BLaER1 (cell line): ENCODE measurements around the gene GNS.

Source experiments
- H3K27ac ChIP-seq: shearing (Covaris generic); formaldehyde crosslinking; 2 replicates; pipeline ENCODE4 v1.8.1; 2022
- H3K27me3 ChIP-seq: shearing (Covaris generic); formaldehyde crosslinking; 2 replicates; pipeline ENCODE4 v1.8.1; 2022
- H3K36me3 ChIP-seq: shearing (Covaris generic); formaldehyde crosslinking; 2 replicates; pipeline ENCODE4 v1.8.1; 2022
- H3K4me1 ChIP-seq: shearing (Covaris generic); formaldehyde crosslinking; 2 replicates; pipeline ENCODE4 v1.8.1; 2022
- H3K4me2 ChIP-seq: shearing (Covaris generic); formaldehyde crosslinking; 2 replicates; pipeline ENCODE4 v1.8.1; 2022
- H3K4me3 ChIP-seq: shearing (Covaris generic); formaldehyde crosslinking; 2 replicates; pipeline ENCODE4 v1.8.1; 2022
- H3K9ac ChIP-seq: shearing (Covaris generic); formaldehyde crosslinking; 2 replicates; pipeline ENCODE4 v1.8.1; 2022
- H3K9me3 ChIP-seq: shearing (Covaris generic); formaldehyde crosslinking; 2 replicates; pipeline ENCODE4 v1.8.1; 2022
- H4K20me1 ChIP-seq: shearing (Covaris generic); formaldehyde crosslinking; 2 replicates; pipeline ENCODE4 v1.8.1; 2022
- Cebpa-rat ChIP-seq: shearing (Covaris generic); IDR thresholded peaks from 2 replicates; pipeline ENCODE4 v1.8.1; 2022

GNS gene

DNA sequence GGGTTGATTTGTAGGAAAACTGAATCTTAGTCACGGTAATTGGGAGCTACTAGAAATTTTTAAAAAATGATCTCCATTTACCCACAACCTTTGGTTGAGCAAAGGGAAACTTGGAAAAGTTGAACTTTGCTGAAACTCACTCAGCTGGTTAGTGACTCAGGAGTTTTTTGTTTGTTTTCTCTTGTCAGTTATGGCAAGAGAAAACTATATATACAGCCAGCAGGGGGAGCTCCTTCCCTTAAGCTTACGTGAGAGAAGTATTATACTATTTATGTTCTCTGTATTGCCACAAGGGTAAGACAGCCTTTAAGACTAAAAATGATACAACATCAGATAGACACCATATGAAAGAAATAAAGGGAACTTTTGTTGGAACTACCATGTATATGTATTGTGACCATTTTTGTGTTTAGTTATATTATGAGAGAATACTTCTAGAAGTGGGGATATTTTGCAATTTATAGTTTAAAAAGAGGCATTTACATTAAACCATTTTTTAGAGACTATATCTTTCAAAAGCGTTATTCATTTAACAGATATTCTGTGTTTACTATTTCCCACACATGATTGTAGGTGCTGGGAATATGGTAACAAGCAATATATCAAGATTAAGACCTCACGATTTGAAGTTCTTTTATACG lies 37.1 kb upstream of the GNS start:
- Histone ChIP-seq H3K27me3 (no peaks in the 10 kb centered on the region), H3K4me3 (no peak overlapping the region), H3K9ac (no peak overlapping the region), H4K20me1 (no peaks in the 10 kb centered on the region), H3K36me3 (no peaks in the 10 kb centered on the region), H3K4me2 (no peak overlapping the region), H3K4me1 (no peaks in the 10 kb centered on the region), H3K9me3 (no peaks in the 10 kb centered on the region), H3K27ac (no peak overlapping the region)
- TF ChIP-seq Cebpa-rat, result no peak

DNA sequence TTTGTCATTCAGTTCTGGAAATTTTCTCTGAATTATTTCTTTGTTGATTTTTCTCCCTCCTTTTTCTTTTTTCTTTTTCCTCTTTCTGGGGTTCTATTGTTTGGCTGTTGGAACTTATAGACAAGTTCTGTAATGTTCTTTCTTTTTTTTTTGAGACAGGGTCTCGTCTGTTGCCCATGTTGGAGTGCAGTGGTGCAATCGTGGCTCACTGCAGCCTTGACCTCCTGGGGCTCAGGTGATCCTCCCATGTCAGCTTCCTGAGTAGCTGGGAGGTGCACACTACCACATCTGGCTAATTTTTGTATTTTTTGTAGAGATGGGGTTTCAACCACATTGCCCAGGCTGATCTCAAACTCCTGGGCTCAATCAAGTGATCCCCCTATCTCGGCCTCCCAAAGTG lies 35.1 kb upstream of the GNS start:
- Histone ChIP-seq H3K36me3 (no peaks in the 10 kb centered on the region), H3K9ac (no peak overlapping the region), H3K4me3 (no peak overlapping the region), H4K20me1 (no peaks in the 10 kb centered on the region), H3K27me3 (no peaks in the 10 kb centered on the region), H3K27ac (no peak overlapping the region), H3K9me3 (no peaks in the 10 kb centered on the region), H3K4me1 (no peaks in the 10 kb centered on the region), H3K4me2 (no peak overlapping the region)
- no peak for TF ChIP-seq Cebpa-rat

DNA sequence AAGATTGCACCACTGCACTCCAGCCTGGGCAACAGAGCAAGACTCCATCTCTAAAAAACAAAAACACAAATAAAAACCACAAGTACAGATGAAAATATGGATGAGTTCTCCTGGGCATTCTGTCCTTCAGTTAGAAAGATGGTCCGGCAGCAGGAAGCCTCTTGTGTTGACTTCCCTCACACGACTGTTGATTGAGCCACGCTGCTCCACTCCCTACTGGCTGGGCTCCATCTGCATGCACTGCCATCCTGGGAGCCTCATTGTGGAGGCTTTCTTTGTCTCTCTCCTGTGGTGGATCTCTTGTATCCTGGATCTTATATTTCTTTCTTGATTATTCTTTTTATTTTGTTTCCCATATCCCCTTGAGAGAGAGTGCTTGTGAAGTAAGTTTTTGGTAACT lies 34.4 kb upstream of the GNS start:
- Histone ChIP-seq H3K27ac (no peak overlapping the region), H3K9ac (no peak overlapping the region), H4K20me1 (no peaks in the 10 kb centered on the region), H3K36me3 (no peaks in the 10 kb centered on the region), H3K27me3 (no peaks in the 10 kb centered on the region), H3K4me3 (no peak overlapping the region), H3K4me1 (no peaks in the 10 kb centered on the region), H3K9me3 (no peaks in the 10 kb centered on the region), H3K4me2 (no peak overlapping the region)
- TF ChIP-seq Cebpa-rat, result no peak

DNA sequence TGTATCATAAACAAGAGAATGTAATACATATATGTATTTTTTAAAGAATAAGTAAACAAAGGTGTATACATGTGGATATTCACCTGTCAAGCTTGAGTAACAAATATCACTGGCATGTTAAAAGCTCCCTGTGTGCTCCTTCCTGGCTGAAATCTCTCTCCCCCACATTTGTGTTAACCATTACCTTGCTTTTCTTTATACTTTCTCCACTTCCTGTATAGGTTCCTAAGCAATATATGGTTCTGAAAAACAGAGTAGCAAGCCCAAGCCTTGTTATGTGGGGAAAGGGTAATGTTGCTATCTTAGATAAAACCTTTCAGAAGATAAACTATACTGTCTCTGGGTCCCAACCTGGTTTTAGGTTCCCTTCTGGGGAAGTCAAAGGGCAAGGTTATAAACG lies 32.9 kb upstream of the GNS start:
- no peak overlapping the region for H3K4me2 ChIP-seq
- no peaks in the 10 kb centered on the region for H3K36me3 ChIP-seq
- no peak for TF ChIP-seq Cebpa-rat
- no peak overlapping the region for H3K4me3 ChIP-seq
- no peaks in the 10 kb centered on the region for H4K20me1 ChIP-seq
- H3K9ac ChIP-seq, result no peak overlapping the region
- no peaks in the 10 kb centered on the region for H3K9me3 ChIP-seq
- H3K27ac ChIP-seq, result no peak overlapping the region
- H3K4me1 ChIP-seq, result no peaks in the 10 kb centered on the region
- no peaks in the 10 kb centered on the region for H3K27me3 ChIP-seq

DNA sequence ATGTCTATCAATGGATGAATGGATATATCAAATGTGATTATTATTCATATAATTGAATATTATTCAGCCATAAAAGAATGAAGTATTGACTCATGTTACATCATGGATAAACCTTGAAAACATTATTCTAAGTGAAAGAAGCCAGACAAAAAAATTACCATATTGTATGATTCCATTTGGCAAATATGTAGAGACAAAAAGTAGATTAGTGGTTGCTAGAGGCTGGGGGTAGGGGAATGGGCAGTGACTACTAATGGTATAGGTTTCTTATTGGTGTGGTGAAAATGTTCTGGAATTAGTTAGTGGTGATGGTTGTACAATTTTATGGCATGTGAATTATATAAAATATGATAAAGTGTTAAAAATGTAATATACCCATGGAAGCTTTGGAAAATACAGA lies 31.8 kb upstream of the GNS start:
- Histone ChIP-seq H3K9me3 (no peaks in the 10 kb centered on the region), H3K27me3 (no peaks in the 10 kb centered on the region)
- TF ChIP-seq Cebpa-rat, result no peak

DNA sequence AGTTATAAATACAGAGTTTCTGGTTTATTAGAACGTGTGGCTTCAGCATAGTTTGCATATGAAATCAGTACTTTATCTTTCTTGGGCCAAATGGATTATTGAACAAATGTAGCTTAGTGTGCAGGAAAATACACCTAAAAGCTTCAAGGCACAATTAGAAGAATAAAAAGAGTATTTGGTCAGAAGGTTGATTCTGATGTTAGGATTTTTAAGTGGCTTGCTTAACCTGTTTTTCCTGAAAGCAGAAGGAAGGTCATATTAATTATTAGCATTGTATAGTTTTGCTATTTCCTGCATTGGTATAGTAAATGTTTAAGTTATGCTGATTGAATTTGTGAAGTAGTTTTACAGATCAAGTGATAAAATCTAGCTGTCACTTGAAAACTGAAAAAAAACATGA lies 31.0 kb upstream of the GNS start:
- Histone ChIP-seq H4K20me1 (no peaks in the 10 kb centered on the region), H3K9me3 (no peaks in the 10 kb centered on the region), H3K4me3 (no peak overlapping the region), H3K4me2 (no peak overlapping the region), H3K27me3 (no peaks in the 10 kb centered on the region), H3K9ac (no peak overlapping the region), H3K4me1 (no peaks in the 10 kb centered on the region), H3K27ac (no peak overlapping the region), H3K36me3 (no peaks in the 10 kb centered on the region)
- TF ChIP-seq Cebpa-rat, result no peak

More for the DNA sequence above, 31.8 kb upstream of the GNS start:
- H3K27ac ChIP-seq, result no peak overlapping the region
- no peaks in the 10 kb centered on the region for H3K4me1 ChIP-seq
- H3K4me3 ChIP-seq, result no peak overlapping the region
- no peak overlapping the region for H3K9ac ChIP-seq
- H3K36me3 ChIP-seq, result no peaks in the 10 kb centered on the region
- no peaks in the 10 kb centered on the region for H4K20me1 ChIP-seq
- H3K4me2 ChIP-seq, result no peak overlapping the region

DNA sequence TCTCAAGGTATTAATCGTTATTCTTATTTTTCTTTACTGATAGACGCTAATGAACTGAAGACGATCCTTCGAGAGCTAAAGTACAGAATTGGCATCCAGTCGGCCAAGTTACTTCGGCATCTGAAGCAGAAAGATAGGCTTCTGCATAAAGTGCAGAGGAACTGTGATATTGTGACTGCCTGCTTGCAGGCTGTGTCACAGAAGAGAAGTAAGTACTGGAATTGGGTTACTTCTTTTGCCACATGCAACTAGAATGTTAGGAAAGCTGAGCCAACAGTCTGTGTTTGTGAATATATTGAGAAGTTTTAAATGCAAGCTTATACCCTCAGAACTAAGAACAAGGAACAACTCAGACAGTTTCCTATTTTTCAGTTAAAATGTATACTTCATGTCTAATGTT lies 26.6 kb upstream of the GNS start:
- Histone ChIP-seq H3K4me1 (peaks cover 19% of the 10 kb centered on the region), H3K9ac (no peak overlapping the region), H3K36me3 (no peaks in the 10 kb centered on the region), H3K27me3 (peaks cover 26% of the 10 kb centered on the region), H3K4me2 (no peak overlapping the region), H3K9me3 (no peaks in the 10 kb centered on the region), H3K27ac (no peak overlapping the region), H4K20me1 (peaks cover 25% of the 10 kb centered on the region), H3K4me3 (no peak overlapping the region)
- TF ChIP-seq Cebpa-rat, result no peak

DNA sequence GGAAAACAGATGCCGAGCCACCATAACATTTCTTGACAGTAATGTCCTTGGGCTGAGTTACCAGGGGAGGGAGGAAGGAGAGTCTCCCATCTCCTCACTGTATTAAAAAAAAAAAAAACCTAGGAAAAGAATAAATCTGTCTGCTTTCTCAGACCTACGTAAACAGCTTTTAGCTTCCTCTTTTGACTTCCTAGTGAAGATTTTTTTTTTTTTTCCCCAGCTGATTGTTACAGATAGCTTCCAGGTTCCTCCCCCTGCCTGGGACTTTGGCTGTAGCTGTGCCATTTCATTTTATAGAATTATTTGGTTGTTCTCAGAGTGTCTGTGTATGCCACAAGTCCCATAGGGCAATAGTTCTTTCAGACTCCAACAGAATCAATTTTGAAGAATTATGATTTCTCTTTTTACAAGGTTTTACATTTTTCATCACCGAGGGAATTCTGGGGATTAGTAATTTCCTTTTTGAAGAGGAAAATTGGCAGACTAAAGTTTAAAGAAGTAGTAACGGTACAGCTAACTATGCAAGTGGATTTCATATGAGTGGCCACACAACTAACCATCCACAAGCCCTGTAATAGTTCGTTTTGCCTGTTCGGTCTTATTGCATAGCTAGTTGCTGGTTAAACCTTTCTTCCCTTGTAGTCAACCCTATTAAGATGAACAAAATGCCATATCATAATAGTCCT lies 23.1 kb upstream of the GNS start:
- H3K4me2 ChIP-seq, result peak overlapping the region; percentile 99
- no peak for TF ChIP-seq Cebpa-rat
- H3K27me3 ChIP-seq, result peaks cover 53% of the 10 kb centered on the region

DNA sequence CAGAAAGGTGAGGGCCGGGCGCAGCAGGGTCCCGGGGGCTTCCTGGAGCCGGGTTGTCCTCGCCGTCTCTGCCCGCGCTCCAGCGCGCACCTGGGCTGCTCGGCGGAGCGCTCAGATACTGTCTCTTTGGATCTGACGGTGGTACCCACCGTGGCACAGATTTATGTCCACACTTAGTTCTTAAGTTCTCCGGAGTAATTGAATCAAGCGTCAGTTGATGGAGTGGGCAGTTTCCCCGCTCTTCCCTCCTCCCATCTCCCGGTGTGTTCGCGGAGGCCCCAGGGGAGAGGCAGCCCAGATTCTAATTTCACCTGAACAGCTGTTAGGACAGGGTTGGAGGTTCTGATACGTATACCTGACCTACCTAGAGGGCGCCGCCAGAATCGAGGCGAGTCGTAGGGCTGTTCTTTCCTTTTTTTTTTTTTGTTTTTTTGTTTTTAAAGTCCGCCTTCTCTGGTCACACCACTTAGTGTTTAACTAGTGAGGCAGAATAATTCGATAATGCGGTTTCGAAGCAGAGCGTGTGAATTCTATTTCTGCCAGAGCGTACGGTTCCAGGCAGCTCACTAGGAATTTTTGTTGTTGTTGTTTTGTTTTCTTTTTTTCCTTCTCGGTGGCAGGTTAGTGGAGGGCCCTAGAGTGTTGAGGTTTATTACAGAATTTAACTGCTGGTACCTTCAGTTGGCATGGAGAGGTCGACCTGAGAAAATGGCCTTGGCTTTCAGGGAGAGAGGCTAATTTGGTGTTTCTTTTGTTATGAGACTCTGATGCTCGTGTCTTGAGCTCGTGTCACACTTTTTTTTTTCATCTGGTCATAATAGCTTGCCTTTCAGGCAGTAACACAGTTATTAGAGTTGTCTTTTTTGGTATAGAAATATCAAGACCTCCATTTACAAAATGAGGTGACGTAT lies 22.3 kb upstream of the GNS start:
- Histone ChIP-seq H3K9ac (no peak overlapping the region), H3K4me1 (peaks cover 28% of the 10 kb centered on the region), H4K20me1 (peaks cover 32% of the 10 kb centered on the region), H3K27me3 (peaks cover 53% of the 10 kb centered on the region), H3K9me3 (peaks cover 7% of the 10 kb centered on the region), H3K27ac (0 out of 2 replicates have a peak overlapping the region, but pooled peaks have one; percentile 37), H3K4me2 (peak overlapping the region; percentile 99), H3K4me3 (peak overlapping the region; percentile 75), H3K36me3 (no peaks in the 10 kb centered on the region)
- no peak for TF ChIP-seq Cebpa-rat

More for the DNA sequence above, 23.1 kb upstream of the GNS start:
- Histone ChIP-seq H3K4me1 (peaks cover 28% of the 10 kb centered on the region), H3K9me3 (0 out of 2 replicates have a peak, but pooled peaks cover under 1% of the 10 kb centered on the region), H3K4me3 (no peak overlapping the region; the same call in 1 of the 2 replicates), H3K27ac (no peak overlapping the region), H3K36me3 (no peaks in the 10 kb centered on the region), H3K9ac (no peak overlapping the region), H4K20me1 (peaks cover 32% of the 10 kb centered on the region)
